OCI-LY1 (cell line): ENCODE measurements around the gene CRY2.

Experiments
- H2AFZ ChIP-seq: fragments of 200-600 bp; sonication (generic), shearing (Covaris generic); 2 replicates; pipeline ENCODE4 v1.6.0; 2014; ENCODE audit warnings: antibody characterized with exemption, mild to moderate bottlenecking, low read length
- H3F3A ChIP-seq: fragments of 200-600 bp; sonication (generic), shearing (Covaris generic); 2 replicates; pipeline ENCODE4 v1.6.0; 2014; ENCODE audit warnings: mild to moderate bottlenecking, antibody characterized with exemption, low read length, moderate library complexity; ENCODE audit not compliant: insufficient read depth
- H3K27ac ChIP-seq: fragments of 200-600 bp; sonication (generic); 2 replicates; pipeline ENCODE4 v1.5.1; 2014; ENCODE audit warnings: low read length, mixed run types, mild to moderate bottlenecking, low read depth; ENCODE audit not compliant: poor library complexity, severe bottlenecking
- H3K27me3 ChIP-seq: fragments of 200-600 bp; sonication (generic); 2 replicates; pipeline ENCODE4 v1.6.0; 2014; ENCODE audit warnings: antibody characterized with exemption, mild to moderate bottlenecking, low read length, moderate library complexity; ENCODE audit not compliant: insufficient read depth
- H3K36me3 ChIP-seq: fragments of 200-600 bp; sonication (generic); 2 replicates; pipeline ENCODE4 v1.6.1; 2014; ENCODE audit warnings: mild to moderate bottlenecking, antibody characterized with exemption, low read length, moderate library complexity, mixed read lengths; ENCODE audit not compliant: insufficient read depth
- H3K4me1 ChIP-seq: fragments of 200-600 bp; sonication (generic); 2 replicates; pipeline ENCODE4 v1.5.1; 2014; ENCODE audit warnings: mild to moderate bottlenecking, low read length, moderate library complexity; ENCODE audit not compliant: insufficient read depth, severe bottlenecking
- H3K4me2 ChIP-seq: fragments of 200-600 bp; sonication (generic), shearing (Covaris generic); 2 replicates; pipeline ENCODE4 v1.6.1; 2014; ENCODE audit warnings: low read length
- H3K4me3 ChIP-seq: fragments of 200-600 bp; sonication (generic); 2 replicates; pipeline ENCODE4 v1.5.1; 2014; ENCODE audit warnings: low read length, low read depth, mild to moderate bottlenecking, mixed read lengths; ENCODE audit not compliant: poor library complexity, severe bottlenecking
- H3K79me2 ChIP-seq: fragments of 200-600 bp; shearing (Covaris generic); 2 replicates; pipeline ENCODE4 v1.6.1; 2016; ENCODE audit warnings: mixed run types, low read length, mixed read lengths; ENCODE audit not compliant: insufficient read depth
- H3K9ac ChIP-seq: fragments of 200-600 bp; sonication (generic), shearing (Covaris generic); 2 replicates; pipeline ENCODE4 v1.6.1; 2014; ENCODE audit warnings: mild to moderate bottlenecking, low read length, mixed read lengths
- H3K9me2 ChIP-seq: fragments of 200-600 bp; sonication (generic), shearing (Covaris generic); 2 replicates; pipeline ENCODE4 v1.6.1; 2014; ENCODE audit warnings: low read depth, mild to moderate bottlenecking, low read length, mixed read lengths
- H3K9me3 ChIP-seq: fragments of 200-600 bp; shearing (Covaris generic); 2 replicates; pipeline ENCODE4 v1.6.1; 2014; ENCODE audit warnings: low read length, mixed read lengths
- H4K20me1 ChIP-seq: fragments of 200-600 bp; sonication (generic), shearing (Covaris generic); 2 replicates; pipeline ENCODE4 v1.6.0; 2016; ENCODE audit warnings: mild to moderate bottlenecking, low read length; ENCODE audit not compliant: insufficient read depth
- CTCF ChIP-seq: fragments of 200-600 bp; sonication (generic), shearing (Covaris generic); IDR thresholded peaks from 2 replicates; pipeline ENCODE4 v1.5.1; 2017; ENCODE audit warnings: mild to moderate bottlenecking, antibody characterized with exemption, low read length, moderate library complexity, mixed read lengths
- EZH2 ChIP-seq: fragments of 200-600 bp; sonication (generic), shearing (Covaris generic); IDR thresholded peaks from 2 replicates; pipeline ENCODE4 v1.8.0; 2017; ENCODE audit warnings: borderline replicate concordance, mixed run types, mild to moderate bottlenecking, antibody characterized with exemption, low read length, moderate library complexity, mixed read lengths

CRY2 gene

GRCh38 chr11:45889966-45890365 lies 42.7 kb downstream of the CRY2 start:
- Histone ChIP-seq H3K27ac (no peak overlapping the region), H3K27me3 (peaks cover 4% of the 10 kb centered on the region; the same call in 1 of the 2 replicates), H3K4me1 (peaks cover 8% of the 10 kb centered on the region), H4K20me1 (no peaks in the 10 kb centered on the region), H3K9ac (no peak overlapping the region), H3K36me3 (no peaks in the 10 kb centered on the region), H3K4me2 (no peak overlapping the region), H3F3A (no peaks in the 10 kb centered on the region), H3K79me2 (no peaks in the 10 kb centered on the region), H3K9me2 (no peaks in the 10 kb centered on the region), H3K9me3 (no peaks in the 10 kb centered on the region), H2AFZ (no peak overlapping the region), H3K4me3 (no peak overlapping the region)
- no peak for TF ChIP-seq CTCF
- TF ChIP-seq EZH2: no peak

GRCh38 chr11:45890886-45891550 lies 43.7 kb downstream of the CRY2 start:
- peaks cover 4% of the 10 kb centered on the region; the same call in 1 of the 2 replicates for H3K27me3 ChIP-seq
- H3K4me2 ChIP-seq: no peak overlapping the region
- no peaks in the 10 kb centered on the region for H3K9me2 ChIP-seq
- no peaks in the 10 kb centered on the region for H3F3A ChIP-seq
- no peak overlapping the region for H3K4me3 ChIP-seq
- no peak overlapping the region for H2AFZ ChIP-seq
- no peaks in the 10 kb centered on the region for H3K9me3 ChIP-seq
- no peaks in the 10 kb centered on the region for H3K79me2 ChIP-seq
- TF ChIP-seq CTCF (no peak), EZH2 (no peak)
- no peaks in the 10 kb centered on the region for H3K36me3 ChIP-seq
- H4K20me1 ChIP-seq: no peaks in the 10 kb centered on the region
- no peak overlapping the region for H3K9ac ChIP-seq
- peaks cover 1% of the 10 kb centered on the region for H3K4me1 ChIP-seq
- H3K27ac ChIP-seq: no peak overlapping the region

GRCh38 chr11:45892856-45893255 lies 45.6 kb downstream of the CRY2 start:
- Histone ChIP-seq H3K36me3 (no peaks in the 10 kb centered on the region), H3K9me3 (no peaks in the 10 kb centered on the region), H3K9ac (no peak overlapping the region), H4K20me1 (no peaks in the 10 kb centered on the region), H3F3A (no peaks in the 10 kb centered on the region), H3K9me2 (no peaks in the 10 kb centered on the region), H3K27ac (no peak overlapping the region), H3K79me2 (no peaks in the 10 kb centered on the region), H3K27me3 (peaks cover 4% of the 10 kb centered on the region; the same call in 1 of the 2 replicates), H3K4me2 (no peak overlapping the region), H3K4me3 (no peak overlapping the region), H2AFZ (no peak overlapping the region), H3K4me1 (no peaks in the 10 kb centered on the region)
- TF ChIP-seq EZH2: no peak
- no peak for TF ChIP-seq CTCF
